Measurements from ENCODE around the gene IQCM.

DNA sequence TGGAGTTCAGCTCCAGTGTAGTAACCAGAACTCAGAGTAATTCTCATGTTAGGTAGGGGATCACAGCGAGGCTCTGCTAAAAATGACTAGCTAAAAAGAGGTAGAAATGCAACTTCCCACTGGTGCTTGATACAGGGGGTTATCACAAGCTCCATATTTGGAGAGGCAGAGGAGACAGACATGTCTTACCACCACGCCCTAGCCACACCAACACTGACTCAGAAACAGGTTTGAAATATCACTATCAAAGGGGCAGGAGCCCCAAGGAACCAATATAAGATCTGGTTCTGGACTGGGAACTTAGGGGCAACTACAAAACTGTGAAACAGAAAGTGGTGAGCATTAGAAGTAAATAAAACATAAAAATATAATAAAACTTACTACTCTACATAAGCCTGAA lies 62.9 kb downstream of the IQCM start:
- TF ChIP-seq MAFK (IDR thresholded peaks at IDR 0.05; ENCODE audit: partially characterized antibody) (no peak), POLR2A (IDR thresholded peaks at IDR 0.05; ENCODE audit: low read length) (no peak), CHD2 (IDR thresholded peaks at IDR 0.05; ENCODE audit: low read length, partially characterized antibody) (no peak), SMC3 (IDR thresholded peaks at IDR 0.05) (no peak), FOSL2 (IDR thresholded peaks at IDR 0.05) (no peak), FOSL2 (CRISPR knock-in tag; IDR thresholded peaks at IDR 0.05) (no peak), MYC (IDR thresholded peaks at IDR 0.05; ENCODE audit: borderline replicate concordance, low read length) (no peak)
- TF ChIP-seq, protein P1, sequence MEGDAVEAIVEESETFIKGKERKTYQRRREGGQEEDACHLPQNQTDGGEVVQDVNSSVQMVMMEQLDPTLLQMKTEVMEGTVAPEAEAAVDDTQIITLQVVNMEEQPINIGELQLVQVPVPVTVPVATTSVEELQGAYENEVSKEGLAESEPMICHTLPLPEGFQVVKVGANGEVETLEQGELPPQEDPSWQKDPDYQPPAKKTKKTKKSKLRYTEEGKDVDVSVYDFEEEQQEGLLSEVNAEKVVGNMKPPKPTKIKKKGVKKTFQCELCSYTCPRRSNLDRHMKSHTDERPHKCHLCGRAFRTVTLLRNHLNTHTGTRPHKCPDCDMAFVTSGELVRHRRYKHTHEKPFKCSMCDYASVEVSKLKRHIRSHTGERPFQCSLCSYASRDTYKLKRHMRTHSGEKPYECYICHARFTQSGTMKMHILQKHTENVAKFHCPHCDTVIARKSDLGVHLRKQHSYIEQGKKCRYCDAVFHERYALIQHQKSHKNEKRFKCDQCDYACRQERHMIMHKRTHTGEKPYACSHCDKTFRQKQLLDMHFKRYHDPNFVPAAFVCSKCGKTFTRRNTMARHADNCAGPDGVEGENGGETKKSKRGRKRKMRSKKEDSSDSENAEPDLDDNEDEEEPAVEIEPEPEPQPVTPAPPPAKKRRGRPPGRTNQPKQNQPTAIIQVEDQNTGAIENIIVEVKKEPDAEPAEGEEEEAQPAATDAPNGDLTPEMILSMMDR (IDR thresholded peaks at IDR 0.05): no peak

Measured in A549 (cell line).